Tongue (tissue), 2 donors: Measurements from ENCODE around the gene EYA3. TPM values are rescaled to one million over a fixed set of nuclear protein-coding genes. Genes with fewer than 3 reads are reported as not detected.

ENCODE experiments used
- DNase-seq: peaks from one replicate; pipeline ENCODE4 v3.0.0-alpha.2; 2015
- total RNA-seq: library from RNA; depleted of rRNA; stranded (reverse); fragments of >200 nt; gene quantifications from one replicate; pipeline ENCODE4 v1.2.3, GENCODE V29; 2014

Gene EYA3
- total RNA-seq, 1 donor from 2014 or later: 15.1 TPM

DNA sequence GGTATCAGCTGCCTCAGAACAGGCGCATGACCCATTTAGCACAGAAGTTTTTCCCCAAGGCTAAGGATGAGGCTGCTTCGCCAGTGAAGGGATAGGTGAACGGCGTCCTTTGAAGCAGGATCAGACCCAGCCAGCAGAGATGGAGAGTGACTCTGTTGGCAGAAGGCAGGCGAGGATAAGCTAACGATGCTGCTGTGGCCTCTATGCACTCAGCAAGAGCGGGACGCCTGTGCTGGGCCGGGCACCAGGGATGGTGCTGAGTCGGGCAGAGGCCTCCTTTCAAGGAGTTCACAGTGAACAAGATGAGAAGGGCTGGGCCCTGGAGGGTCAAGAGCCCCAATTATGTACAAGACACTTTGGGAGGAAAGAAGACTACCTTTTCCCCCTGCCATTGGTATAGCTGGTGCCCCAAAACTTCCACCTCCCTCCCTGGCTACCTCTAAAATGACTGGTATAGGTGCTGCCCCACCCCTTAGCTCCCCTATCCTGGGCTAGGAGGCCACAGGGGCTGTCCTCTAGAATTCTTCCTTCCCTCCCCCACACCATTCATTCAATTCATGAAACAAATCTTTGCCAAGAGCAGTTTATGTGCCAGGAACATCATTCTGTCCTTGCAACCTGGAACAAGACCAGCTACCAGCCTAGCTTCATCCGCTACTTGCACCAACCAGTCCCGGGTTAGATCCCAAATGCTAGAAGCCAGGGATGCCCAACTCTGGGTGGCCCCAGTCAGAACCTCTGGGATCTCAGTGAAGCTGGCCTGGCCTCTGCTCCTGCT lies 121.1 kb downstream of the EYA3 start:
- no peak for DNase-seq

DNA sequence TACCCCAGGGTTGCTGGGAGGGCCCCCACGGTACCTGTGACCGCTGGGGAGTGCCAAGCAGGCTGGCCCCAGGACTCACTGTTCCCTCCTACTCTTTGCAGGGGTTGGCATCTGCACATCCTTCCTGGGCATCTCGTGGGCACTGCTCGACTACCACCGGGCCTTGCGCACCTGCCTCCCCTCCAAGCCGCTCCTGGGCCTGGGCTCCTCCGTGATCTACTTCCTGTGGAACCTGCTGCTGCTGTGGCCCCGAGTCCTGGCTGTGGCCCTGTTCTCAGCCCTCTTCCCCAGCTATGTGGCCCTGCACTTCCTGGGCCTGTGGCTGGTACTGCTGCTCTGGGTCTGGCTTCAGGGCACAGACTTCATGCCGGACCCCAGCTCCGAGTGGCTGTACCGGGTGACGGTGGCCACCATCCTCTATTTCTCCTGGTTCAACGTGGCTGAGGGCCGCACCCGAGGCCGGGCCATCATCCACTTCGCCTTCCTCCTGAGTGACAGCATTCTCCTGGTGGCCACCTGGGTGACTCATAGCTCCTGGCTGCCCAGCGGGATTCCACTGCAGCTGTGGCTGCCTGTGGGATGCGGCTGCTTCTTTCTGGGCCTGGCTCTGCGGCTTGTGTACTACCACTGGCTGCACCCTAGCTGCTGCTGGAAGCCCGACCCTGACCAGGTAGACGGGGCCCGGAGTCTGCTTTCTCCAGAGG lies 121.9 kb downstream of the EYA3 start:
- DNase-seq: no peak

DNA sequence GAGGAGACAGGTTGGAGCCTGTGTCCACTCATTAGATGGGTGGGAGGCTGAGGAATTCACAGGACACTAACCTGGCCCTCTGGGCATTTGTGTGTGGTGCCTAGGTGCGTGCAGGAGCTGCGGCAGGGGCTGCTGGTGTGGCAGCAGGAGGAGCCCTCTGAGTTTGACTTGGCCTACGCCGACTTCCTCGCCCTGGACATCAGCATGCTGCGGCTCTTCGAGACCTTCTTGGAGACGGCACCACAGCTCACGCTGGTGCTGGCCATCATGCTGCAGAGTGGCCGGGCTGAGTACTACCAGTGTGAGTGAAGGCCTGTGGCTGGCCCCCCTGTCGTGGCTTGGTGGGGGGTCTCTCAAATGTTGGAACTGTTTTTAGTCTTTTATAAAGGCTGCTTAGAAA lies 125.0 kb downstream of the EYA3 start:
- no peak for DNase-seq

DNA sequence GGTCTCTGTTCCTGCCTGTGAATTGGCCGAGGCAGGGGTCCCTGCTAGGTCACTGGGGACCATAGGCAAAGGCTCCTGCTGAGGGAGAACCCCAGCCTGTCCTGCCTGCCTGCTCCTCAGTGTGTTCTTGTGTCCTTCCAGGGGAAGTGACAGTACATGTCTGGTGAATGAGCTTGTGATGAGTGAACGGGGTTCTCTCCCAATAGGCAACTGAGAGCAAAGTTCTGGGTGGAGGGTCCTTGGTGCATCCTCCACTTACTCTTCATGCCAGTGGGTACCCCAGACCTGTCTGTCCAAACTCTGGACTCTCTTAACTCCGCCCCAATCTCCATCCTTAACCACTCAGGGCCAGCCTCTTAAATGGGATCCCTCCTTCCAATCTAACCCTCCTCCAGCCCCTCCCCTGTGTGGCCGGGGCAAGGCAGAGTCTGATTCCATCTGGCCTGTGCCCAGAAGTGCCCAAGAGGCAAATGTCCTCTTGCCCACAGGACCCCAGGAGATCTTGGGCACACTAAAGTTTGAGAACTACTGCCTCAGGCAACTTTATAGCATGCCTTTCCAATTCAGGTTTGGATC lies 126.7 kb downstream of the EYA3 start:
- no peak for DNase-seq

GRCh38 chr1:27960762-27961645 lies 127.4 kb downstream of the EYA3 start:
- no peak for DNase-seq

GRCh38 chr1:27959792-27960603 lies 128.4 kb downstream of the EYA3 start, which contains the start of gene XKR8:
XKR8 (plus strand) TSS chr1:27959973; CDS start chr1:27960070, 97 bp downstream.
- DNase-seq: peak; percentile 87

GRCh38 chr1:27958513-27958912 lies 129.9 kb downstream of the EYA3 start:
- no peak for DNase-seq

DNA sequence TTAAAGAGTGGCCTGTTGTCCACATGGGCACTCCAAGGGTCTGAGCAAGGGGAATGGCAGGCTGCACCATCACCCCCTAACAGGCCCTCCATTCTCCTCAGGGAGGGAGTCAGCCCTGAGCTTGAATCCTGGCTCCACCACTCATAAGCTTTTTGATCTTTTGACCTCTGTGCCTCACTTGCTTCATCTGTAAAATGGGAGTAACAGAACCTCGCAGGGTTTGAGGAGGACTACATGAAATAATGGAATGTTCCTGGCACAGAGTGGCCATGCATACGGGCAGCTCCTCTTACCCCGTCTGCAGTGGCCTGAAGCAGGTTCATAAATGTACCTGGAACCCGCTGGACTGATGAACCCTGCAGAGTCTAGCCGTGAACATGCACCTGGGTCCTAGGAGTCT lies 130.8 kb downstream of the EYA3 start:
- no peak for DNase-seq

DNA sequence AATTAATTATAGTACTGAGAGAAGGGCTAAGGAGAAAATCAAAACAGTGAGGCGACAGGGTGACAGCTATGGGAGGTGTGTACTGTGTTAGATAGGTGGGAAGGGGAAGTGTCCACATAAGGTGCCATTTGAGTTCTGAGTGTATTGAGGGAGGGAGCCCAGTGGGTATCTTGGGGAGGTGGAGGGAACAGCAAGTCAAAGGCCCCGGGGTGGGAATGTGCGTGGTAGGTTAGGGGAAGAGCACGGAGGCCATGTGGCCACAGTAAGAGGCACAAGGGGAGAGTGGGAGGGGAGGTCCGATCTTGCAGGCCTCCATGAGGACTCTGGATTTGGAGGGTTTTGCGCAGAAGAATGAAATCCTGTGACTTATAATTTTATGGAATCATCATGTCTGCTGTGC lies 131.6 kb downstream of the EYA3 start:
- DNase-seq: no peak

- DNase-seq: no peak
Observed at GRCh38 chr1:27955076-27955475, 133.3 kb downstream of the EYA3 start.

GRCh38 chr1:27954186-27954585 lies 134.2 kb downstream of the EYA3 start:
- DNase-seq: no peak

GRCh38 chr1:27952147-27952546 lies 136.3 kb downstream of the EYA3 start:
- DNase-seq: no peak

DNA sequence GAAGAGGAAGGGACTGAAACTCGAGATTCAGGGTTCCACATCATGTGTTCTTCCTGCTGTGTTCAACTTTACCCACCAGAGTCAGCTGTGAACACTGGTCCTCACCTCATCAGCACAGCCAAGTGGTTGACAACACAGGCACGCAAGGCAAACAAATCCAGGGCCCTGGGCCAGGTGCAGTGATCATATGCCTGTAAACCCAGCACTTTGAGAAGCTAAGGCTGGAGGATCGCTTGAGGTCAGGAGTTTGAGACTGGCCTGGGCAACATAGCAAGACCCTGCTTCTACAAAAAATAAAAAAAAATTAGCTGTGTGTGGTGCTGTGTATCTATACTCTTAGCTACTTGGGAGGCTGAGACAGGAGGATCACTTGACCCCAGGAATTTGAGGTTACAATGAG lies 137.0 kb downstream of the EYA3 start:
- DNase-seq: no peak

GRCh38 chr1:27949027-27949426 lies 139.4 kb downstream of the EYA3 start:
- DNase-seq: no peak

DNA sequence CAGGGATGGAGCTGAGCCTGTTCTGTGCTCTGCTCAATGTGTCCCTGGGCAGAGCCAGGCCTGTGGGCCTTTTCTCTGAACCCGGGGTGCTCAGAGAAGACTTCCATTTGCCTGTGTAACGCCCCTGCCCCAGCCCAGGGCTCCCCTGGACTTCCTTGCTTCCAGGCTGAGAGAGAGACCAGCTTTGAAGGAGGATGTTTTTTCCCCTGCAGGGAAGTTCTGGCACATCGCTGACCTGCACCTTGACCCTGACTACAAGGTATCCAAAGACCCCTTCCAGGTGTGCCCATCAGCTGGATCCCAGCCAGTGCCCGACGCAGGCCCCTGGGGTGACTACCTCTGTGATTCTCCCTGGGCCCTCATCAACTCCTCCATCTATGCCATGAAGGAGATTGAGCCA lies 143.4 kb downstream of the EYA3 start:
- no peak for DNase-seq

- DNase-seq: peak; percentile 20
Observed at GRCh38 chr1:27941671-27942540, 146.5 kb downstream of the EYA3 start.

- no peak for DNase-seq
Observed at GRCh38 chr1:27940870-27941560, 147.4 kb downstream of the EYA3 start.

DNA sequence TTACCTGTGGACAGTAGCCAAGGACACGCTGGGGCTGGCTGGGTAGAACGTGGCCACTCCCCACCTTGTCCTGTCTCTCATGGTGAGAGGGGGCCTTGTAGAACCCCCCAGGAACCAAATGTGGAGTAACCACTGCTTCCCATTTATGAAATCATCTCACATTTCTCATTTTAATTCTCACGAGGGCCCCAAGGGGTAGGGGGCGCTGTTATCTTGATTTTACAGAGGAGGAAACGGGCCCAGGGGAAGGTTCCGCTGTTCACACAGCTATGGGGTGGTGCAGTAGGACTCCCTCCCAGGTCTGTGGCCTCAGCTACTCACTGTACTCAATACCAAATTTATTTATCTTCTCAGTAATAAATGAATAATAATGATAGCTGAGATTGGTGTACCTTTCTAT lies 148.1 kb downstream of the EYA3 start:
- no peak for DNase-seq

DNA sequence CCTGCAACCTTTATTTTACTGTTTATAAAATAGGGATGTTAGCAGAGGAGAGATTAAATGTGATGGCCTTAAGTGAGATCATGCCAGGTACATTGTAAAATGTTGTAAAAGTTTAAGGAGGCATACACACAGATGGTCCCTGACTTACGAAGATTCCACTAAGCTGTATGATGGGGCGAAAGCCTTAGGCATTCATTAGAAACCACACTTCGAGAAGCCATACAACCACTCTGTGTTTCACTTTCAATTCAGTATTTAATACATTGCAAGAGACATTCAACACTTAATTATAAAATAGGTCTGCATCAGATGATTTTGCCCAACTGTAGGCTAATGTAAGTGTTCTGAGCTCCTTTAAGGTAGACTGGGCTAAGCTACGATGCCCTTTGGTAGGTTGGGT lies 149.9 kb downstream of the EYA3 start:
- DNase-seq: no peak

GRCh38 chr1:27937524-27937836 lies 150.9 kb downstream of the EYA3 start:
- DNase-seq: no peak
